ENCODE data around the gene CYB5RL.

CYB5RL gene

GRCh38 chr1:54163051-54163450 lies 36.8 kb downstream of the CYB5RL start:
- DNase-seq, result no peak
- H3K27me3 ChIP-seq (replicated peaks; ENCODE audit: control insufficient read depth, insufficient read depth, low read length, poor library complexity, severe bottlenecking), result no peaks in the 10 kb centered on the region

GRCh38 chr1:54161495-54162168 lies 38.2 kb downstream of the CYB5RL start:
- Histone ChIP-seq H3K27me3 (replicated peaks; ENCODE audit: control insufficient read depth, insufficient read depth, low read length, poor library complexity, severe bottlenecking) (no peaks in the 10 kb centered on the region), H3K27ac (ENCODE audit: insufficient read depth, low read length, poor library complexity, severe bottlenecking) (no peak overlapping the region), H3K4me1 (ENCODE audit: control insufficient read depth, insufficient read depth, low read length, poor library complexity, severe bottlenecking) (no peaks in the 10 kb centered on the region), H3K4me3 (ENCODE audit: insufficient read depth, low read depth, low read length, poor library complexity, severe bottlenecking) (no peak overlapping the region), H3K36me3 (ENCODE audit: control insufficient read depth, insufficient read depth, low read length) (no peaks in the 10 kb centered on the region), H3K9me3 (ENCODE audit: control insufficient read depth, low read length) (no peaks in the 10 kb centered on the region)
- no peak for DNase-seq

More at GRCh38 chr1:54163051-54163450, 36.8 kb downstream of the CYB5RL start:
- Histone ChIP-seq H3K4me1 (ENCODE audit: control insufficient read depth, insufficient read depth, low read length, poor library complexity, severe bottlenecking) (no peaks in the 10 kb centered on the region), H3K4me3 (ENCODE audit: insufficient read depth, low read depth, low read length, poor library complexity, severe bottlenecking) (no peak overlapping the region), H3K27ac (ENCODE audit: insufficient read depth, low read length, poor library complexity, severe bottlenecking) (no peak overlapping the region), H3K36me3 (ENCODE audit: control insufficient read depth, insufficient read depth, low read length) (no peaks in the 10 kb centered on the region), H3K9me3 (ENCODE audit: control insufficient read depth, low read length) (no peaks in the 10 kb centered on the region)

GRCh38 chr1:54160351-54160750 lies 39.5 kb downstream of the CYB5RL start:
- no peak overlapping the region for H3K4me3 ChIP-seq (ENCODE audit: insufficient read depth, low read depth, low read length, poor library complexity, severe bottlenecking)
- H3K36me3 ChIP-seq (ENCODE audit: control insufficient read depth, insufficient read depth, low read length), result no peaks in the 10 kb centered on the region
- H3K27ac ChIP-seq (ENCODE audit: insufficient read depth, low read length, poor library complexity, severe bottlenecking), result no peak overlapping the region
- H3K9me3 ChIP-seq (ENCODE audit: control insufficient read depth, low read length), result no peaks in the 10 kb centered on the region
- no peak for DNase-seq
- H3K27me3 ChIP-seq (replicated peaks; ENCODE audit: control insufficient read depth, insufficient read depth, low read length, poor library complexity, severe bottlenecking), result no peaks in the 10 kb centered on the region
- H3K4me1 ChIP-seq (ENCODE audit: control insufficient read depth, insufficient read depth, low read length, poor library complexity, severe bottlenecking), result no peaks in the 10 kb centered on the region

- Histone ChIP-seq H3K27me3 (replicated peaks; ENCODE audit: control insufficient read depth, insufficient read depth, low read length, poor library complexity, severe bottlenecking) (no peaks in the 10 kb centered on the region), H3K4me1 (ENCODE audit: control insufficient read depth, insufficient read depth, low read length, poor library complexity, severe bottlenecking) (no peaks in the 10 kb centered on the region), H3K9me3 (ENCODE audit: control insufficient read depth, low read length) (no peaks in the 10 kb centered on the region), H3K4me3 (ENCODE audit: insufficient read depth, low read depth, low read length, poor library complexity, severe bottlenecking) (no peak overlapping the region), H3K27ac (ENCODE audit: insufficient read depth, low read length, poor library complexity, severe bottlenecking) (no peak overlapping the region), H3K36me3 (ENCODE audit: control insufficient read depth, insufficient read depth, low read length) (no peaks in the 10 kb centered on the region)
- DNase-seq, result no peak
These were observed 40.0 kb downstream of the CYB5RL start for GRCh38 chr1:54159733-54160316.

- Histone ChIP-seq H3K4me3 (ENCODE audit: insufficient read depth, low read depth, low read length, poor library complexity, severe bottlenecking) (no peak overlapping the region), H3K36me3 (ENCODE audit: control insufficient read depth, insufficient read depth, low read length) (no peaks in the 10 kb centered on the region), H3K4me1 (ENCODE audit: control insufficient read depth, insufficient read depth, low read length, poor library complexity, severe bottlenecking) (no peaks in the 10 kb centered on the region), H3K27ac (ENCODE audit: insufficient read depth, low read length, poor library complexity, severe bottlenecking) (no peak overlapping the region), H3K27me3 (replicated peaks; ENCODE audit: control insufficient read depth, insufficient read depth, low read length, poor library complexity, severe bottlenecking) (no peaks in the 10 kb centered on the region), H3K9me3 (ENCODE audit: control insufficient read depth, low read length) (no peaks in the 10 kb centered on the region)
- no peak for DNase-seq
These were observed 41.8 kb downstream of the CYB5RL start for GRCh38 chr1:54158071-54158470.

- Histone ChIP-seq H3K4me1 (ENCODE audit: control insufficient read depth, insufficient read depth, low read length, poor library complexity, severe bottlenecking) (no peaks in the 10 kb centered on the region), H3K4me3 (ENCODE audit: insufficient read depth, low read depth, low read length, poor library complexity, severe bottlenecking) (no peak overlapping the region), H3K36me3 (ENCODE audit: control insufficient read depth, insufficient read depth, low read length) (no peaks in the 10 kb centered on the region), H3K27ac (ENCODE audit: insufficient read depth, low read length, poor library complexity, severe bottlenecking) (no peak overlapping the region), H3K27me3 (replicated peaks; ENCODE audit: control insufficient read depth, insufficient read depth, low read length, poor library complexity, severe bottlenecking) (no peaks in the 10 kb centered on the region), H3K9me3 (ENCODE audit: control insufficient read depth, low read length) (no peaks in the 10 kb centered on the region)
- no peak for DNase-seq
These were observed 42.4 kb downstream of the CYB5RL start for GRCh38 chr1:54157401-54157800.

GRCh38 chr1:54156986-54157385 lies 42.8 kb downstream of the CYB5RL start:
- H3K36me3 ChIP-seq (ENCODE audit: control insufficient read depth, insufficient read depth, low read length), result no peaks in the 10 kb centered on the region
- H3K4me1 ChIP-seq (ENCODE audit: control insufficient read depth, insufficient read depth, low read length, poor library complexity, severe bottlenecking), result no peaks in the 10 kb centered on the region
- H3K4me3 ChIP-seq (ENCODE audit: insufficient read depth, low read depth, low read length, poor library complexity, severe bottlenecking), result no peak overlapping the region
- H3K27ac ChIP-seq (ENCODE audit: insufficient read depth, low read length, poor library complexity, severe bottlenecking), result no peak overlapping the region
- no peaks in the 10 kb centered on the region for H3K9me3 ChIP-seq (ENCODE audit: control insufficient read depth, low read length)
- H3K27me3 ChIP-seq (replicated peaks; ENCODE audit: control insufficient read depth, insufficient read depth, low read length, poor library complexity, severe bottlenecking), result no peaks in the 10 kb centered on the region
- no peak for DNase-seq

- no peak overlapping the region for H3K4me3 ChIP-seq (ENCODE audit: insufficient read depth, low read depth, low read length, poor library complexity, severe bottlenecking)
- no peaks in the 10 kb centered on the region for H3K27me3 ChIP-seq (replicated peaks; ENCODE audit: control insufficient read depth, insufficient read depth, low read length, poor library complexity, severe bottlenecking)
- H3K4me1 ChIP-seq (ENCODE audit: control insufficient read depth, insufficient read depth, low read length, poor library complexity, severe bottlenecking), result no peaks in the 10 kb centered on the region
- no peaks in the 10 kb centered on the region for H3K36me3 ChIP-seq (ENCODE audit: control insufficient read depth, insufficient read depth, low read length)
- H3K9me3 ChIP-seq (ENCODE audit: control insufficient read depth, low read length), result no peaks in the 10 kb centered on the region
- no peak for DNase-seq
- H3K27ac ChIP-seq (ENCODE audit: insufficient read depth, low read length, poor library complexity, severe bottlenecking), result no peak overlapping the region
These were observed 43.6 kb downstream of the CYB5RL start for GRCh38 chr1:54156201-54156600.

- Histone ChIP-seq H3K9me3 (ENCODE audit: control insufficient read depth, low read length) (no peaks in the 10 kb centered on the region), H3K36me3 (ENCODE audit: control insufficient read depth, insufficient read depth, low read length) (no peaks in the 10 kb centered on the region), H3K4me3 (ENCODE audit: insufficient read depth, low read depth, low read length, poor library complexity, severe bottlenecking) (no peak overlapping the region), H3K27me3 (replicated peaks; ENCODE audit: control insufficient read depth, insufficient read depth, low read length, poor library complexity, severe bottlenecking) (no peaks in the 10 kb centered on the region), H3K27ac (ENCODE audit: insufficient read depth, low read length, poor library complexity, severe bottlenecking) (no peak overlapping the region), H3K4me1 (ENCODE audit: control insufficient read depth, insufficient read depth, low read length, poor library complexity, severe bottlenecking) (no peaks in the 10 kb centered on the region)
- DNase-seq, result no peak
These were observed 46.0 kb downstream of the CYB5RL start for GRCh38 chr1:54153535-54154439.

- no peak within 1 kb of the TSS for H3K27ac ChIP-seq (ENCODE audit: insufficient read depth, low read length, poor library complexity, severe bottlenecking)
- H3K4me1 ChIP-seq (ENCODE audit: control insufficient read depth, insufficient read depth, low read length, poor library complexity, severe bottlenecking), result no peaks in the 10 kb centered on the region
- no peaks in the 10 kb centered on the region for H3K27me3 ChIP-seq (replicated peaks; ENCODE audit: control insufficient read depth, insufficient read depth, low read length, poor library complexity, severe bottlenecking)
- H3K36me3 ChIP-seq (ENCODE audit: control insufficient read depth, insufficient read depth, low read length), result no peaks in the 10 kb centered on the region
- no peak within 1 kb of the TSS for H3K4me3 ChIP-seq (ENCODE audit: insufficient read depth, low read depth, low read length, poor library complexity, severe bottlenecking)
- H3K9me3 ChIP-seq (ENCODE audit: control insufficient read depth, low read length), result no peaks in the 10 kb centered on the region
- DNase-seq, result no peak
These were observed 47.1 kb downstream of the CYB5RL start, which contains the start of gene CDCP2 for GRCh38 chr1:54152696-54153095. Gene CDCP2, minus strand, starts transcription at chr1:54153000. Its CDS starts 78 bp downstream, at chr1:54152922.
